Neuron (in vitro differentiated cells): ENCODE data around the gene TCERG1.

Source experiments
- H2AFZ ChIP-seq: one replicate; pipeline ENCODE4 v1.6.1; 2013; ENCODE audit warnings: low read depth, mild to moderate bottlenecking, inconsistent platforms, low read length, moderate library complexity
- H3K27me3 ChIP-seq: one replicate; pipeline ENCODE4 v1.6.1; 2013; ENCODE audit warnings: low read length; ENCODE audit not compliant: insufficient read depth
- H3K36me3 ChIP-seq: one replicate; pipeline ENCODE4 v1.6.1; 2013; ENCODE audit warnings: low read length; ENCODE audit not compliant: insufficient read depth
- H3K4me1 ChIP-seq: one replicate; pipeline ENCODE4 v1.6.1; 2013; ENCODE audit warnings: low read length; ENCODE audit not compliant: insufficient read depth
- H3K4me3 ChIP-seq: 2 replicates; pipeline ENCODE4 v1.5.1; 2013; ENCODE audit warnings: mild to moderate bottlenecking, low read length, moderate library complexity
- H3K9me3 ChIP-seq: one replicate; pipeline ENCODE4 v1.6.1; 2013; ENCODE audit warnings: low read length

Gene TCERG1

DNA sequence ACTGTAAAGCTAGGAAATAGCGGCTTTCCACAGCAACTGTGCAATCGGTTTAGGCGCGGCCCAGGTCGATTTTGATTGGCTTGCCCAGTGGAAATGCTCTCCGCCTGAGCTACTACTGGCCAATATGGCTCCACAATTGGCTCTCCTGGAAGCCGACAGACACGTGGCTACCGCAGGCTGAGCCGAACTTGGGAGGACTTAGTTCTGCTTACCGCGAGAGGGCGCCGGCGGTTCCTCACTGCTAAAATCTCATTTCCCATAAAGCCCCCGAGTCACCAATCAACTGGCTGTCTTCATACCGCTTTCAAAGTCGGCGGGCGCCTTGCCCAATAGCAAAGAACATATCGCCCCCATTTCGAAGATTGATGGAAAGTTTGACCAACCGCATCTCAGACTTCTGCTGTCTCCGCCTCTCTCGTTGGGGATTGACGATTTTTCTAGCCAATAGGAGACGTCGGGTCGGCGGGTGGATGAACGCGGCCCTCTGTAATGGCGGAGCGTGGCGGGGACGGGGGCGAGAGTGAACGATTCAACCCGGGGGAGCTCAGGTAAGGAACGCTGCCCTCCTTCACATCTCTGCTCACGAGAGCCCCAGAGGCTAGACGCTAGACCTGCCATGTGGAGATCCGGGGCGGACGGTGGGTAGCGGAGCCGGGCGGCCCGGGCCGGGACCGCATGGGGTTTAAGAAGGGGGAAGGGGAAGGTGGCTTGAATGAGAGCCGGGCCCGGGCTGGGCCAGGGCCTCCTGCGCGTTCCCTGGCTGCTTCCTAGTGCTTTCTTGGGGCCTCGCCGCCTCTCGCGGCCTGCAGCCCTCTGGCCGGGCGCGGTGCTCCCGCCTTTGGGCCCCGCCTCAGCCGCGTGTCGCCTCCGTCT lies at the start of gene TCERG1:
Gene TCERG1 (plus strand): TSS at position 473 of the 873 bp plus-strand sequence. CDS start 17 bp downstream, at position 490.
- Histone ChIP-seq H3K4me1 (peaks cover 23% of the 10 kb centered on the region), H3K9me3 (no peaks in the 10 kb centered on the region), H3K4me3 (peak within 1 kb of the TSS; percentile 97), H3K36me3 (no peaks in the 10 kb centered on the region), H2AFZ (peak within 1 kb of the TSS; percentile 56), H3K27me3 (peaks cover 3% of the 10 kb centered on the region)

DNA sequence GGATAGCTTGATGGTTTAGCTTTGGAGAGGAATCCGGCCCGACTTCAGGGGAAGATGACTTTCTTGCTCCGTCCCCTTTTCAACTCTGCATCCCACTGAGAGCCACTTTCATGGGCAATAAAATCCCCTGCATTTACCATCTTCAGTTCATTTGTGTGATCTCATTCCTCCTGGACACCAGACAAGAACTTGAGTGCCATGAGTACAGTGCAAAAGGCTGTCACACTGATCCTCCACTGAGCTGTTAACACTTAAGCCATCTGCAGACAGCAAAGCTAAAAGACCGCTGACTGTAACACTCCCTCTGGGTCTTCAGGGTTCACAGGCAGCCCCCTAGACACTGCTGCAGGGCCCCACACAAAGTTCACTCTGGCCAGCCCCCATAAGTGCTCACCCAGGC lies 48.3 kb upstream of the TCERG1 start:
- peaks cover 19% of the 10 kb centered on the region for H3K27me3 ChIP-seq
- H3K9me3 ChIP-seq = no peaks in the 10 kb centered on the region
- no peaks in the 10 kb centered on the region for H3K36me3 ChIP-seq
- no peak overlapping the region for H2AFZ ChIP-seq
- no peak overlapping the region for H3K4me3 ChIP-seq
- peaks cover 8% of the 10 kb centered on the region for H3K4me1 ChIP-seq

DNA sequence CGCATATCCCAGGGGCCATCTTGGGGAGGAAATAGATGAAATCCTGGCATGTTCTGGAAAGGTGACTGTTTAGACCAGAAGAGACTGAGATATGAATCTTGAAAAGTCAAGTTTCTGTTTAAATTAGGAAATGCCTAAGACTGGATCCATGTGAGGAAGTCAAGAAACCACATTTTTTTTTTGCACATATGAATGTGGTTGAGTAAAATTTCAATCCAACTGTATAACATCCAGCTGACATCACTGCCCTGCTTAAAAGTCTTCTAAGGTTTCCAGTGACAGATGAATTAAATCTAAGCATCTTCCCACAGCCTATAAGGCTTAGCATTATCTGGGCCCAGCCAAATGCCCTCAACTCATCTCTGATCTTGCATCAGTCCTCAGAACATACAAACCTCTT lies 47.7 kb upstream of the TCERG1 start:
- peaks cover 7% of the 10 kb centered on the region for H3K4me1 ChIP-seq
- no peaks in the 10 kb centered on the region for H3K36me3 ChIP-seq
- no peak overlapping the region for H3K4me3 ChIP-seq
- H2AFZ ChIP-seq = no peak overlapping the region
- H3K9me3 ChIP-seq = no peaks in the 10 kb centered on the region
- H3K27me3 ChIP-seq = peaks cover 19% of the 10 kb centered on the region

DNA sequence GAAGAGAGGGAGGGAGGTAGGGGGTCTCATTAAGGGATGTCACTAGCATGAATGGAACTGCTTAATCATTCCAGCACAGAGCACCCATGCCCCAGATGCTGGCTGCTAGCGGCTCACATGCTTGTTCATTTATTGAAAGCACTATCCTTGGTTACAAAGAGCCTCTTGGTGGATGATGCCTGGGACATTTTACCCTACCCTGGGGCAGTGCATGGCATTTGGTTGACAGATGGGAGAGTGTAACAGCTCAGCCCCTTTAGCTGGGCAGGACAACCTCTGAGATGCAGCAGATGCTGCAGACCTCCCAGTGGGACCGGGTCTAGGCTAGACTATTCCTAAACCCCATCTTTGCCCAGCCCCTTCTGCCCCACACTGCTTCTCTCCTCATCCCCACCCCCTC lies 46.9 kb upstream of the TCERG1 start:
- H3K27me3 ChIP-seq = peaks cover 19% of the 10 kb centered on the region
- H3K4me3 ChIP-seq = no peak overlapping the region
- H3K9me3 ChIP-seq = no peaks in the 10 kb centered on the region
- no peaks in the 10 kb centered on the region for H3K36me3 ChIP-seq
- H2AFZ ChIP-seq = no peak overlapping the region
- peaks cover 1% of the 10 kb centered on the region for H3K4me1 ChIP-seq

DNA sequence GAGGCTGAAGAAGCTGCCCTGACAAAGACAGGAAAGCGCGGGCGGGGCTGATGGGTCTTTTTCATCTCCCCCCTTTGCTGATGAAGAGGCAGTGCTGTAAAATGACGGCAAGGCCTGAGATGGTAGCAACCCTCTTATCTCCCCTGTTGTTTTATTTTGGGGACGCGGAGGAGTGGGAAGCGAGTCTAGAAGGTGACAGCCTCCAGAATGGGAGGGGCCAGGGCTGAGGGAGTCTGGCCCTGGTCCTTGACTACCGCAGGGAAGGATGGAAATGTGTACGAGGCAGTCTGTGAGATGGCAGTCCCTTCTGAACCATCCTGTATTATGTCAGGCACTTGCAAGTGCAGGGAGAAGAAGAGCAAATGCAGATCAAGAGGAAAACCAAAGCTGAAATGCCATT lies 46.1 kb upstream of the TCERG1 start:
- Histone ChIP-seq H3K4me3 (no peak overlapping the region), H3K36me3 (no peaks in the 10 kb centered on the region), H2AFZ (no peak overlapping the region), H3K27me3 (peaks cover 19% of the 10 kb centered on the region), H3K9me3 (no peaks in the 10 kb centered on the region), H3K4me1 (no peaks in the 10 kb centered on the region)

DNA sequence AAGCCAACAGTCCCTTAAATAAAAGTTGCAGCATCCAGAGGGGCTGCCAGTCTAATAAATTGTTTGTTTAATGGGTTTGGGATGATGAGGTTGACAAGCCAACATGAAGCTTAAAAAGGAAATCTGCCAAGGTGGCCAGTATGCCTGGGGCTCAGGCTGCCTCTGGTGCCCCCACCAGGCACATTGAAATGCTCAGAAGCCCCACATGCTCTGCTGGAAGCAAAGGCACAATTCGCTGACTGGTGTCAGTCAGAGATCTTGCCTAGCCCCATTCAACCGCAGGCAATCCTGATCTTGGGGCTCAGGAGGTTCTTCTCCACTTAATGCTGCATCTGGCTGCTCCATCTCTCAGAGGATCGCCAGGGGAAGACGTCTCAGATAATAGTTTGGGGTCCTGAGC lies 44.2 kb upstream of the TCERG1 start:
- H3K4me3 ChIP-seq = no peak overlapping the region
- H3K27me3 ChIP-seq = peaks cover 21% of the 10 kb centered on the region
- H2AFZ ChIP-seq = no peak overlapping the region
- no peaks in the 10 kb centered on the region for H3K36me3 ChIP-seq
- no peaks in the 10 kb centered on the region for H3K9me3 ChIP-seq
- no peaks in the 10 kb centered on the region for H3K4me1 ChIP-seq

DNA sequence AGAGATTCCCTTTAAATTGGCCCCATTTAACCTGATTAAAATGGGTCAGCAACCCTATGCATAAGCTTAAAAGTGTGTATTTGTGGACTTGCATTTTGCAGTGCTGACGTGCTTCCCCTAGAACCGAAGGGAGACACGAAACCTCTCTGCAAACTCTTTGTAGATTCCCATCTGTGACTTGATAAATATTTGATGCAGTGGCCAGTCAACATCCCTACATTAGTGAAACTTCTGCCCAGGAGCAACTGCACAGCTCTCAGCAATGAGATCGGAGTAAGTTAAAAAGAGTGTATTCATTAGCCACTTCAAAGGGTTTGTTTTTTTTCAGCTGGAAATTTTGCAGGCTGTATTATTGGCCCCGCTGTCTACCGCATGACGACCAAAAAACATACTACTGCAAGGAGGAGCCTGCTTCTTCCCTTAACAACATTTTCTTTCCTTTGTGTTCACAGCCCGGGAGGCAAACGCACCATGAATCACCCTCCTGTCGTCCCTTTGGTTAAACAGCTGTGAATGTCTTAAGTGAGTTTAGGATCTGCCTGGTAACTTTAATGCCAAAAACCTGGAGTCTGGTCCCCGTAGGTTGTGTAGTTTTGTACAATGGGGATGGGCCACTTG lies 38.0 kb upstream of the TCERG1 start:
- no peaks in the 10 kb centered on the region for H3K36me3 ChIP-seq
- H2AFZ ChIP-seq = peak overlapping the region; percentile 8
- no peaks in the 10 kb centered on the region for H3K9me3 ChIP-seq
- peaks cover 7% of the 10 kb centered on the region for H3K4me1 ChIP-seq
- no peak overlapping the region for H3K4me3 ChIP-seq
- peaks cover 12% of the 10 kb centered on the region for H3K27me3 ChIP-seq

DNA sequence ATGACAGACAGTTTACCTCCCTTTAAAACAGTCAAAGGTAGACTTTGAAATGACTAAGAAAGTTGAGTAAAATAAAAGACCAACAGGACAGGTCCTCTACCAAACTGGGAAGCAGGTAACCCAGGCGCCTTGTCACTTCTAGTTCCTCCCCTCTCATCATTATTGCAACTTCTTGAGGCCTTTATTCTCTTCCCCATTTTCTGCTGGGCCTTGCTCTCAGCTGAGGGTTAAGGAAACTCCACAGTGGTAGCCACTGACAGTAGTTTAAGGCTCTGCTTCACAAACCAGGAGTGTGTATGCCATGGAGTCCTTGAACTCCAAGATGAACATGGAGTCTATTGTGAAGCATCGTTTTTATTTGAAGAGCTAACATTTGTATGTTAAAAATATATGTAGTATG lies 36.9 kb upstream of the TCERG1 start:
- Histone ChIP-seq H3K4me3 (no peak overlapping the region), H3K9me3 (no peaks in the 10 kb centered on the region), H2AFZ (no peak overlapping the region), H3K36me3 (no peaks in the 10 kb centered on the region), H3K4me1 (peaks cover 7% of the 10 kb centered on the region), H3K27me3 (peaks cover 12% of the 10 kb centered on the region)

DNA sequence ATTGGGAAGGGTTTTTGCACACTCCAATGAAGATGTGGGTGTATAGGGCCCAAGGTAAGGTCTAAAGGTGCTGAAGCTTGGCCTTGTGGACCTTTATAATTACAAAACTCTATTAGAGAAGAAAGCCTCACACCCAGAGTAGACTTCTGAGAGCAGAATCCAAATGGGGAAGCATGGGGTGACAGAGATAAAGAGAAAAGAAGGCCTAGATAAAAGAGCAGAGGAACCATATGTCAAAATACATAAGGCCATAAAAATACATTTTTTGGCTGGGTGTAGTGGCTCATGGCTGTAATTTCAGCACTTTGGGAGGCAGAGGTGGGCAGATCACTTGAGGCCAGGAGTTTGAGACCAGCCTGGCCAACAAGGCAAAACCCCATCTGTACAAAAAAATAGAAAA lies 27.4 kb upstream of the TCERG1 start:
- no peaks in the 10 kb centered on the region for H3K9me3 ChIP-seq

DNA sequence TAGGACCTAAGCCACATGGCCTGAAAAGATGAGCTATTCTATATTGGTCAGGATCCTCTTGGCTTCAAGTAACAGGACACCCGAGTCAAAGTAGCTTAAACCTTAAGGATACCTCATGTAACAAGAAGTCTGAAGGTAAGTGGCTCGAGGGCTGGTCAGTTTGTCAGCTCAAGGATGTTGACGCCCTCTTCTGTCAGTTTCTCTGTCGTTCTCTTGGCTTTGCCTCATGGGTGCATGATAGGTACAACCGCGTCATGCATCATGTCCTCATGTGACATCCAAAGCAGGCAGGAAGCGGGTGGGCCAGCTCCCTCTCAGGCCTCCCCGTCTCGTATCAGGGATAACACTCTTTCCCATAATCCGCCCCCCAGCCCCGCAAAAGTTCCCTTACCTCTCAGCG lies 22.1 kb upstream of the TCERG1 start:
- Histone ChIP-seq H3K36me3 (no peaks in the 10 kb centered on the region), H3K4me3 (no peak overlapping the region), H3K9me3 (no peaks in the 10 kb centered on the region), H3K4me1 (no peaks in the 10 kb centered on the region), H3K27me3 (peaks cover 9% of the 10 kb centered on the region), H2AFZ (no peak overlapping the region)

More for the DNA sequence above, 27.4 kb upstream of the TCERG1 start:
- H2AFZ ChIP-seq = no peak overlapping the region
- no peak overlapping the region for H3K4me3 ChIP-seq
- H3K36me3 ChIP-seq = no peaks in the 10 kb centered on the region
- H3K4me1 ChIP-seq = no peaks in the 10 kb centered on the region
- H3K27me3 ChIP-seq = peaks cover 2% of the 10 kb centered on the region

DNA sequence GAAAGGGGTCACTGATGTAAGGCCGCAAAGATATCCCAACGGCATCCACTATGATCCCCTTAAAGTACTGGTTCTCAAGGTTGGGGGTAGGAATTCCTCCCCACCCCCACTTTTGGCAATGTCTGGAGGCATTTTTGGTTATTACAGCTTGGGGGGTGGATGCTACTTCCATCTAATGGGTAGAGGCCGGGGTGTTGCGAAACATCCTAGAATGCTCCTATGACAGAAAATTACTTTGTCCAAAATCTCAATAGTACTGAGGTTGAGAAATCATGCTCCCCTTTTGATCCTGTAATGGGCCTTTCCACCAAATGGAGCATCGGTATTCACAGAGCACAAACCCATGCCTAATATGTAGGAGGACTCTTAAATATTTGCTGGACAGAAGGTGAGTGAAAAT lies 20.8 kb upstream of the TCERG1 start:
- Histone ChIP-seq H3K27me3 (peaks cover 9% of the 10 kb centered on the region), H3K9me3 (no peaks in the 10 kb centered on the region), H3K4me1 (no peaks in the 10 kb centered on the region), H2AFZ (no peak overlapping the region), H3K36me3 (no peaks in the 10 kb centered on the region), H3K4me3 (no peak overlapping the region)

DNA sequence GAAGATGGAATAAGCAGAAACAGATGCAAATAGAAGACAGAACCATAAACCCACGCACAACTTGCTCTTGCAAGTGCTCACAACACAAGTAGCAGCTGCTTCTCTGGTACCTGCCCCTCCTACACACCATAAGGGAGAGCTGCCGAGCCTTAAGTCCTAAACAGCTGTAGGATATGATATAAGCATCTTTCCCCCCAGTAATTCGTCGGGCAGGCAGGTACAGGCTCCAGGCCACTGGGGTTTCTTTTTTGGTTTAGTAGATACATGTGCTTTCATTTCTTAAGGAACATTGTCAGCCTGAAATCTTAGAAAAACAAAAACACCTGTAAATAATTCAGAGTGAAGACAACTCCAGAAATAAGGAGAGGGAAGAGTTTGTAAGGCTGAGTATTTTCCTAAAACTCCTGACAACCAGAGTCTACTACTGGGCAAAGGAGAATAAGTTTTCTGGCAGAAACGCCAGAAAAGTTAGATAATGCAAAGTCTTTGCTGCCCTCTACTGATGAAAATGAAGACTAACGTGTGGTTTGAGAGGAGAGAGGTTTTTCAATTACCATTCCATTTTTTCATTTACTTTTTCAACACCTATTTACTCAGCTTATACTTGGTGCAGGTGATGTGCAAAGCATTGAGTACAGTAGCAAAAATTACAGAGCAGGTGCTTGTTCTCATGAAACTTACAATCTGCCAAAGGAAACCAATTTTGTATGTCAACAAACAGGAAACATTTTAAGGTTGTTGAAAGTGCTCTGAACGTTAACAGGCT lies 20.1 kb upstream of the TCERG1 start:
- H3K4me3 ChIP-seq = no peak overlapping the region
- H2AFZ ChIP-seq = peak overlapping the region; percentile 18
- peaks cover 9% of the 10 kb centered on the region for H3K27me3 ChIP-seq
- no peaks in the 10 kb centered on the region for H3K9me3 ChIP-seq
- H3K36me3 ChIP-seq = no peaks in the 10 kb centered on the region
- H3K4me1 ChIP-seq = no peaks in the 10 kb centered on the region

DNA sequence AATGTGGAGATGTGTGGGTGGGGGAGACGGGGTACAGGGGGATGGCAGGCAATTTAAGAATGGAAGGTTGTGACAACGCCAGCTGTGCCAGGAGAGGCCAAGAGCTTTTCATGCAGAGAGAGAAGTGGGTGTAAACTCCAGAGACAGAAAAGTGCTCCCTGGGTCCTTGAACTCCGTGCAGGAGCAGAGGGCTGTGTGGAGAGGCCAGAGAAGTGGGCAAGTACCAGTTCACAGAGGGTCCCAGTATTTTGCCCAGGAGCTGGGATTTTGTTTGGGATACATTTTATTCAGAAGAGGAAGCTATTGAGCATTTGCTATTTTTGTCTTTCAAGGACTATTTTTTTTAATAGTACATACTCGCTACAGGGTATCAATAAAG lies 19.5 kb upstream of the TCERG1 start:
- peak overlapping the region; percentile 18 for H2AFZ ChIP-seq
- no peaks in the 10 kb centered on the region for H3K36me3 ChIP-seq
- peaks cover 7% of the 10 kb centered on the region for H3K27me3 ChIP-seq
- H3K4me1 ChIP-seq = no peaks in the 10 kb centered on the region
- H3K4me3 ChIP-seq = no peak overlapping the region
- no peaks in the 10 kb centered on the region for H3K9me3 ChIP-seq
